ENCODE data around the gene KBTBD8.
A peak's percentile ranks its signal among the peaks of the same experiment; 100 is the strongest.

Gene KBTBD8, protein sequence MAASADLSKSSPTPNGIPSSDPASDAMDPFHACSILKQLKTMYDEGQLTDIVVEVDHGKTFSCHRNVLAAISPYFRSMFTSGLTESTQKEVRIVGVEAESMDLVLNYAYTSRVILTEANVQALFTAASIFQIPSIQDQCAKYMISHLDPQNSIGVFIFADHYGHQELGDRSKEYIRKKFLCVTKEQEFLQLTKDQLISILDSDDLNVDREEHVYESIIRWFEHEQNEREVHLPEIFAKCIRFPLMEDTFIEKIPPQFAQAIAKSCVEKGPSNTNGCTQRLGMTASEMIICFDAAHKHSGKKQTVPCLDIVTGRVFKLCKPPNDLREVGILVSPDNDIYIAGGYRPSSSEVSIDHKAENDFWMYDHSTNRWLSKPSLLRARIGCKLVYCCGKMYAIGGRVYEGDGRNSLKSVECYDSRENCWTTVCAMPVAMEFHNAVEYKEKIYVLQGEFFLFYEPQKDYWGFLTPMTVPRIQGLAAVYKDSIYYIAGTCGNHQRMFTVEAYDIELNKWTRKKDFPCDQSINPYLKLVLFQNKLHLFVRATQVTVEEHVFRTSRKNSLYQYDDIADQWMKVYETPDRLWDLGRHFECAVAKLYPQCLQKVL

DNA sequence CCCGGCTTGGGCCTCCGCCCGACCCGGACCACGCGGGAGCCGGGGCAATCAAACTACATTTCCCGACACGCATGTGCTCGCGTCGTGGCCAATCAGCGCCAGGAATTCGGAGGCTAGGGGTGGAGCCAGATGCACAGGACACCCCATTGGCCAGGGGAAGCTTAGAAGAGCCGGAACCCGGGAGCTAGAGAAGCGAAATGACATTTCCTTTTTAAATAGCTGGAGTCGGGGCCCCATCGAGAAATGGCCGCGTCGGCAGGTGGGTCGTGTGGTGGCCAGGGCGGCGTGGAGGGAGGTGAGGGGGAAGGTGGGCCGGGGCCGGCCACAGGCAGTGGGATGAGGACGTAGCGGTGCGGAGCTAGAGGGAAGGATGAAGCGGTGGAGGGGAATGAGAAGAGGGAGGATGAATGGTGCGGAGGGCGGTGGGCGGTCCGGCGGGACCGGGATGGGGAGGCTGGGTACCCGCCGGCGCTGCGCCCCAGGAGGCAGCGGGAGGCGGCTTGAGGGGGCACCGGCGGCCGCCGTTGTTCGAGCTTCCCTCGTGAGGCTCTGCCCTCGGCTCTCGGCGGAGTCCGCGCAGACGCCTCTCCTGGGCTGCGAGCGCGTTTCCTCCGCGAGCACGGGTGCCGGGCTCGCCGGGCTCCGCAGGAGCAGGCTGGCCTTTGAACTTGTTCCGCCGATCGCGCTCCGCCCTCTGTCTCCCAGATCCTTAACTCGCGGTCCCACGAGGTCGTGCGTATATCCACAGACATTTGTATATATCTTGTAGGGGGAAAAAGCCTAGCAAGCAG lies at the start of gene KBTBD8:
Gene KBTBD8, plus strand, starts transcription at position 195 of the 791 bp plus-strand sequence. Its CDS starts 49 bp downstream, at position 244.
- peak; percentile 98 for DNase-seq
- H3K27me3 ChIP-seq (ENCODE audit: insufficient read depth, low read depth, severe bottlenecking) = no peaks in the 10 kb centered on the region
- TF ChIP-seq, protein P1, sequence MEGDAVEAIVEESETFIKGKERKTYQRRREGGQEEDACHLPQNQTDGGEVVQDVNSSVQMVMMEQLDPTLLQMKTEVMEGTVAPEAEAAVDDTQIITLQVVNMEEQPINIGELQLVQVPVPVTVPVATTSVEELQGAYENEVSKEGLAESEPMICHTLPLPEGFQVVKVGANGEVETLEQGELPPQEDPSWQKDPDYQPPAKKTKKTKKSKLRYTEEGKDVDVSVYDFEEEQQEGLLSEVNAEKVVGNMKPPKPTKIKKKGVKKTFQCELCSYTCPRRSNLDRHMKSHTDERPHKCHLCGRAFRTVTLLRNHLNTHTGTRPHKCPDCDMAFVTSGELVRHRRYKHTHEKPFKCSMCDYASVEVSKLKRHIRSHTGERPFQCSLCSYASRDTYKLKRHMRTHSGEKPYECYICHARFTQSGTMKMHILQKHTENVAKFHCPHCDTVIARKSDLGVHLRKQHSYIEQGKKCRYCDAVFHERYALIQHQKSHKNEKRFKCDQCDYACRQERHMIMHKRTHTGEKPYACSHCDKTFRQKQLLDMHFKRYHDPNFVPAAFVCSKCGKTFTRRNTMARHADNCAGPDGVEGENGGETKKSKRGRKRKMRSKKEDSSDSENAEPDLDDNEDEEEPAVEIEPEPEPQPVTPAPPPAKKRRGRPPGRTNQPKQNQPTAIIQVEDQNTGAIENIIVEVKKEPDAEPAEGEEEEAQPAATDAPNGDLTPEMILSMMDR (IDR thresholded peaks at IDR 0.05; ENCODE audit: low read depth, low read length) = no peak
- no peak within 1 kb of the TSS for H3K27ac ChIP-seq
- H3K4me3 ChIP-seq (ENCODE audit: low read depth, low read length) = peak within 1 kb of the TSS; percentile 64
- H3K9me3 ChIP-seq (ENCODE audit: severe bottlenecking) = no peaks in the 10 kb centered on the region
- H3K36me3 ChIP-seq = peaks cover under 1% of the 10 kb centered on the region; the same call in 1 of the 2 replicates

DNA sequence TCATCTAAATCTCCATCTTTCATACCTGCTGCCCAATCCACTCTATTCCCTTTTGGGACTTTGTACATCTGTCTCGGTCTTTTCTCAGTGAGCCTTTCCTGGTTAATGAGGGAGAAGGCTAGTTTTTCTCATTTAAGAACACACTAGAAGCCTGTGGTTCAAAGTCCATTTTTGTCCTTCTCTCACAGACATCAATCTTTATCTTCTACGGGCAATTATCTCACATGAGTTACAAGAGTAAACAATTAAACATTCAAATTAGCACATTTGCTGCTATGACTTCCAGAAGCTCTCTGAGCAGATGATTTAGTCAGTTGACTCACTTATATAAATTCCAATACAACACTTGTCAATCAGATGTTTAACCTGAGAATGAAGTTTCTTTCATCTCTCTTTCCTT lies 49.3 kb upstream of the KBTBD8 start:
- Histone ChIP-seq H3K4me3 (ENCODE audit: low read depth, low read length) (no peak overlapping the region), H3K36me3 (no peaks in the 10 kb centered on the region), H3K27me3 (ENCODE audit: insufficient read depth, low read depth, severe bottlenecking) (no peaks in the 10 kb centered on the region), H3K27ac (no peak overlapping the region), H3K9me3 (ENCODE audit: severe bottlenecking) (no peaks in the 10 kb centered on the region)
- TF ChIP-seq, protein P1 (IDR thresholded peaks at IDR 0.05; ENCODE audit: low read depth, low read length) = no peak
- DNase-seq = no peak

DNA sequence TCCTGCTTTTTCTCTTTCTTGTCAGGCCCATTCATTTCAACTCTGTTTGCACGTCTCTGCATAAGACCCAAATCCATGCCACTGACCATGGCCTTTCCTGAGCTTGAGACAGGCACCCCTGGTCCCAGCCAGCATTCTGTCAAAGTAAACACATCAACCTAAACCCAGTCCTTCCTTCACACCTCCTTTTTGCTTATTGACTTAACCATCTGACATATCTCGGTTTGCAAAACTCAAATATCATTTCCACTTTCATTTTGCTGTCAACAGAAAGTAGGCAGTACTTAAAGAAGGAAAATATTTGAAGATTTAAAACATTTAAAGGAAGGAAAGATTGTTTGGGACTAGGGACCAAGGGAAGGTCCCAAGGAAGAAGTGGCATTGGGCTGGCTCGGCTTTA lies 48.2 kb upstream of the KBTBD8 start:
- H3K27ac ChIP-seq = no peak overlapping the region
- TF ChIP-seq, protein P1 (IDR thresholded peaks at IDR 0.05; ENCODE audit: low read depth, low read length) = no peak
- no peak for DNase-seq
- no peaks in the 10 kb centered on the region for H3K27me3 ChIP-seq (ENCODE audit: insufficient read depth, low read depth, severe bottlenecking)
- no peaks in the 10 kb centered on the region for H3K36me3 ChIP-seq
- no peak overlapping the region for H3K4me3 ChIP-seq (ENCODE audit: low read depth, low read length)
- H3K9me3 ChIP-seq (ENCODE audit: severe bottlenecking) = no peaks in the 10 kb centered on the region

DNA sequence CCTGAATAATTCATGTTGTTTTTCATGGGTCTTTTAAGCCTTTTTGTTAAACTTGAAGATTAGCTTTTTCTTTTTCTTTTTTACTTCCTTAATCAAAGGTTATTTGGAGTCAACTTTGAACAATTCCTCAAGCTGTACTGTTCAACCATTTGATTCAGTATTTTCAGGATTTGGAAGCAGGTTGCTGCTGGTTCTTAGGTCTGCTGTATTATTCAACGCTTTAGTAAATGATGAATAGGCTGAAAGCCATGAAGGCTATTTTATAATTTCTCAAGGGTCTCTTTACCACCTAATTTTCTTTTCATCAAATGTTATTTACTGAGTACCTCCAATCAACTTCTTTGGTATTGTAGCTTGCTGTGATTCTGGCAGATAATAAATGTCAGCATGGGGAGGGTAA lies 45.8 kb upstream of the KBTBD8 start:
- no peak for DNase-seq
- Histone ChIP-seq H3K27ac (no peak overlapping the region), H3K9me3 (ENCODE audit: severe bottlenecking) (no peaks in the 10 kb centered on the region), H3K27me3 (ENCODE audit: insufficient read depth, low read depth, severe bottlenecking) (no peaks in the 10 kb centered on the region), H3K4me3 (ENCODE audit: low read depth, low read length) (no peak overlapping the region), H3K36me3 (no peaks in the 10 kb centered on the region)
- TF ChIP-seq, protein P1 (IDR thresholded peaks at IDR 0.05; ENCODE audit: low read depth, low read length) = no peak

DNA sequence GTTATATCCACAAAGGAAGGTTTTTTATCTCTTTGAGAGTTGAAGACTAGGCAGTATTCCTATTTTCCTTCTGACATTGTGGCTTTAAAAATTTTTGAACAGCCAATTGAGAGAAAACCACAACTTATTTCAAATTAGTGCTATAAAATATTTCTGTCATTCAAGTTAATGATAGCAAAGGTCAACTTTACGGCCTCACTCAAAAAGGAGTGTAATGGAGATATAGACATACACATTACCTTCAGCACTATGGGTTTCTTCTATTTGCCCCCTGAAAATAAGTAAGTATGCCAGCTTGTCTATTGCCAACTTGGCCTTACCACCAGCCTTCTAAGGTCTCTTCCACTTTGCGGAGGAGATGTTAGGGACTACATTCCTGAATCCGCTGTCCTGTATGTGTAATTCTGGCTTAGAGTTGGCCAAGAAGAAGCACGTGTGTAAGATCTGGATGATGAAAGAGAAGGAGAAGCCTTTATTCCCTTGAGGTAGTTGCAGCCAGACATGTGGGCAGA lies 44.1 kb upstream of the KBTBD8 start:
- H3K27ac ChIP-seq = no peak overlapping the region
- TF ChIP-seq, protein P1 (IDR thresholded peaks at IDR 0.05; ENCODE audit: low read depth, low read length) = no peak
- no peaks in the 10 kb centered on the region for H3K9me3 ChIP-seq (ENCODE audit: severe bottlenecking)
- no peak for DNase-seq
- no peaks in the 10 kb centered on the region for H3K27me3 ChIP-seq (ENCODE audit: insufficient read depth, low read depth, severe bottlenecking)
- no peak overlapping the region for H3K4me3 ChIP-seq (ENCODE audit: low read depth, low read length)
- no peaks in the 10 kb centered on the region for H3K36me3 ChIP-seq

Measured in WERI-Rb-1 (cell line).